GOT3 (cell line): ENCODE measurements around the gene MMP3.

Experiments
- DNase-seq: peaks from one replicate; lab custom pipeline; 2025; ENCODE audit warnings: mixed read lengths; lab: John Stamatoyannopoulos, UW

MMP3 gene

GRCh38 chr11:102791271-102792036 is 52.0 kb downstream of the MMP3 start:
- DNase-seq = no peak

- DNase-seq = no peak
Measured at GRCh38 chr11:102788334-102788995, 54.9 kb downstream of the MMP3 start.
